ENCODE measurements around the gene OLA1.
"Not testable (repeated sequence)": the region's sequence is repeated elsewhere in the genome, so short reads cannot be mapped to it uniquely, and the experiment has no call there.

DNA sequence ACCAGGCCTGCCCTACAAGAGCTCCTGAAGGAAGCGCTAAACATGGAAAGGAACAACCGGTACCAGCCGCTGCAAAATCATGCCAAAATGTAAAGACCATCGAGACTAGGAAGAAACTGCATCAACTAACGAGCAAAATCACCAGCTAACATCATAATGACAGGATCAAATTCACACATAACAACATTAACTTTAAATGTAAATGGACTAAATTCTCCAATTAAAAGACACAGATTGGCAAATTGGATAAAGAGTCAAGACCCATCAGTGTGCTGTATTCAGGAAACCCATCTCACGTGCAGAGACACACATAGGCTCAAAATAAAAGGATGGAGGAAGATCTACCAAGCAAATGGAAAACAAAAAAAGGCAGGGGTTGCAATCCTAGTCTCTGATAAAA, 21.9 kb upstream of the OLA1 start:
- TF ChIP-seq, protein P1, sequence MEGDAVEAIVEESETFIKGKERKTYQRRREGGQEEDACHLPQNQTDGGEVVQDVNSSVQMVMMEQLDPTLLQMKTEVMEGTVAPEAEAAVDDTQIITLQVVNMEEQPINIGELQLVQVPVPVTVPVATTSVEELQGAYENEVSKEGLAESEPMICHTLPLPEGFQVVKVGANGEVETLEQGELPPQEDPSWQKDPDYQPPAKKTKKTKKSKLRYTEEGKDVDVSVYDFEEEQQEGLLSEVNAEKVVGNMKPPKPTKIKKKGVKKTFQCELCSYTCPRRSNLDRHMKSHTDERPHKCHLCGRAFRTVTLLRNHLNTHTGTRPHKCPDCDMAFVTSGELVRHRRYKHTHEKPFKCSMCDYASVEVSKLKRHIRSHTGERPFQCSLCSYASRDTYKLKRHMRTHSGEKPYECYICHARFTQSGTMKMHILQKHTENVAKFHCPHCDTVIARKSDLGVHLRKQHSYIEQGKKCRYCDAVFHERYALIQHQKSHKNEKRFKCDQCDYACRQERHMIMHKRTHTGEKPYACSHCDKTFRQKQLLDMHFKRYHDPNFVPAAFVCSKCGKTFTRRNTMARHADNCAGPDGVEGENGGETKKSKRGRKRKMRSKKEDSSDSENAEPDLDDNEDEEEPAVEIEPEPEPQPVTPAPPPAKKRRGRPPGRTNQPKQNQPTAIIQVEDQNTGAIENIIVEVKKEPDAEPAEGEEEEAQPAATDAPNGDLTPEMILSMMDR (IDR thresholded peaks at IDR 0.05): not testable (repeated sequence)
- not testable (repeated sequence) for TF ChIP-seq EZH2 (IDR thresholded peaks at IDR 0.05; ENCODE audit: borderline replicate concordance, insufficient read depth, low read depth, low read length, poor library complexity, severe bottlenecking)

Measured in B cell (primary cell).